ENCODE data around the gene ZNF385D.

Gene ZNF385D

GRCh38 chr3:21750831-21751391 lies at the start of gene ZNF385D:
Gene ZNF385D (minus strand): TSS chr3:21751210. CDS start chr3:21750916, 294 bp downstream.
- H3K36me3 ChIP-seq (ENCODE audit: control insufficient read depth, low read depth, low read length), result no peaks in the 10 kb centered on the region
- peak within 1 kb of the TSS; percentile 85 for H3K4me3 ChIP-seq (ENCODE audit: low read length)
- peaks cover 13% of the 10 kb centered on the region for H3K27me3 ChIP-seq (ENCODE audit: control insufficient read depth, insufficient read depth, low read length)
- peak within 1 kb of the TSS; percentile 76 for H3K9ac ChIP-seq (ENCODE audit: low read length)
- H3K4me1 ChIP-seq (ENCODE audit: control insufficient read depth, low read depth, low read length), result no peaks in the 10 kb centered on the region
- no peak within 1 kb of the TSS for H3K27ac ChIP-seq (ENCODE audit: low read length)
- H3K9me3 ChIP-seq (ENCODE audit: control insufficient read depth, low read depth, low read length), result no peaks in the 10 kb centered on the region

GRCh38 chr3:21798356-21799088 lies 47.5 kb upstream of the ZNF385D start:
- H3K4me1 ChIP-seq (ENCODE audit: control insufficient read depth, low read depth, low read length), result no peaks in the 10 kb centered on the region
- H3K36me3 ChIP-seq (ENCODE audit: control insufficient read depth, low read depth, low read length), result no peaks in the 10 kb centered on the region
- no peak overlapping the region for H3K4me3 ChIP-seq (ENCODE audit: low read length)
- H3K9ac ChIP-seq (ENCODE audit: low read length), result no peak overlapping the region
- H3K27me3 ChIP-seq (ENCODE audit: control insufficient read depth, insufficient read depth, low read length), result no peaks in the 10 kb centered on the region
- peaks cover 3% of the 10 kb centered on the region for H3K9me3 ChIP-seq (ENCODE audit: control insufficient read depth, low read depth, low read length)
- no peak overlapping the region for H3K27ac ChIP-seq (ENCODE audit: low read length)

- no peak overlapping the region for H3K9ac ChIP-seq (ENCODE audit: low read length)
- H3K27me3 ChIP-seq (ENCODE audit: control insufficient read depth, insufficient read depth, low read length), result no peaks in the 10 kb centered on the region
- no peaks in the 10 kb centered on the region for H3K36me3 ChIP-seq (ENCODE audit: control insufficient read depth, low read depth, low read length)
- peaks cover 3% of the 10 kb centered on the region for H3K9me3 ChIP-seq (ENCODE audit: control insufficient read depth, low read depth, low read length)
- no peaks in the 10 kb centered on the region for H3K4me1 ChIP-seq (ENCODE audit: control insufficient read depth, low read depth, low read length)
- H3K4me3 ChIP-seq (ENCODE audit: low read length), result no peak overlapping the region
- no peak overlapping the region for H3K27ac ChIP-seq (ENCODE audit: low read length)
Measured at GRCh38 chr3:21795921-21796320, 44.9 kb upstream of the ZNF385D start.

- Histone ChIP-seq H3K9me3 (ENCODE audit: control insufficient read depth, low read depth, low read length) (peaks cover 3% of the 10 kb centered on the region), H3K4me3 (ENCODE audit: low read length) (no peak overlapping the region), H3K4me1 (ENCODE audit: control insufficient read depth, low read depth, low read length) (no peaks in the 10 kb centered on the region), H3K36me3 (ENCODE audit: control insufficient read depth, low read depth, low read length) (no peaks in the 10 kb centered on the region), H3K27ac (ENCODE audit: low read length) (no peak overlapping the region), H3K27me3 (ENCODE audit: control insufficient read depth, insufficient read depth, low read length) (no peaks in the 10 kb centered on the region), H3K9ac (ENCODE audit: low read length) (no peak overlapping the region)
Measured at GRCh38 chr3:21795152-21795837, 44.3 kb upstream of the ZNF385D start.

GRCh38 chr3:21794291-21794690 lies 43.3 kb upstream of the ZNF385D start:
- Histone ChIP-seq H3K9ac (ENCODE audit: low read length) (no peak overlapping the region), H3K4me1 (ENCODE audit: control insufficient read depth, low read depth, low read length) (no peaks in the 10 kb centered on the region), H3K9me3 (ENCODE audit: control insufficient read depth, low read depth, low read length) (no peaks in the 10 kb centered on the region), H3K27me3 (ENCODE audit: control insufficient read depth, insufficient read depth, low read length) (no peaks in the 10 kb centered on the region), H3K36me3 (ENCODE audit: control insufficient read depth, low read depth, low read length) (no peaks in the 10 kb centered on the region), H3K4me3 (ENCODE audit: low read length) (no peak overlapping the region), H3K27ac (ENCODE audit: low read length) (no peak overlapping the region)

- no peaks in the 10 kb centered on the region for H3K27me3 ChIP-seq (ENCODE audit: control insufficient read depth, insufficient read depth, low read length)
- no peaks in the 10 kb centered on the region for H3K9me3 ChIP-seq (ENCODE audit: control insufficient read depth, low read depth, low read length)
- no peak overlapping the region for H3K4me3 ChIP-seq (ENCODE audit: low read length)
- H3K36me3 ChIP-seq (ENCODE audit: control insufficient read depth, low read depth, low read length), result no peaks in the 10 kb centered on the region
- no peaks in the 10 kb centered on the region for H3K4me1 ChIP-seq (ENCODE audit: control insufficient read depth, low read depth, low read length)
- no peak overlapping the region for H3K27ac ChIP-seq (ENCODE audit: low read length)
- H3K9ac ChIP-seq (ENCODE audit: low read length), result no peak overlapping the region
Measured at GRCh38 chr3:21792176-21792575, 41.2 kb upstream of the ZNF385D start.

GRCh38 chr3:21791356-21791755 lies 40.3 kb upstream of the ZNF385D start:
- no peak overlapping the region for H3K27ac ChIP-seq (ENCODE audit: low read length)
- no peaks in the 10 kb centered on the region for H3K4me1 ChIP-seq (ENCODE audit: control insufficient read depth, low read depth, low read length)
- H3K36me3 ChIP-seq (ENCODE audit: control insufficient read depth, low read depth, low read length), result no peaks in the 10 kb centered on the region
- no peaks in the 10 kb centered on the region for H3K9me3 ChIP-seq (ENCODE audit: control insufficient read depth, low read depth, low read length)
- no peaks in the 10 kb centered on the region for H3K27me3 ChIP-seq (ENCODE audit: control insufficient read depth, insufficient read depth, low read length)
- H3K4me3 ChIP-seq (ENCODE audit: low read length), result no peak overlapping the region
- no peak overlapping the region for H3K9ac ChIP-seq (ENCODE audit: low read length)

- no peaks in the 10 kb centered on the region for H3K4me1 ChIP-seq (ENCODE audit: control insufficient read depth, low read depth, low read length)
- no peaks in the 10 kb centered on the region for H3K36me3 ChIP-seq (ENCODE audit: control insufficient read depth, low read depth, low read length)
- H3K4me3 ChIP-seq (ENCODE audit: low read length), result no peak overlapping the region
- H3K27me3 ChIP-seq (ENCODE audit: control insufficient read depth, insufficient read depth, low read length), result no peaks in the 10 kb centered on the region
- H3K9me3 ChIP-seq (ENCODE audit: control insufficient read depth, low read depth, low read length), result no peaks in the 10 kb centered on the region
- H3K9ac ChIP-seq (ENCODE audit: low read length), result no peak overlapping the region
- H3K27ac ChIP-seq (ENCODE audit: low read length), result no peak overlapping the region
Measured at GRCh38 chr3:21790466-21790865, 39.5 kb upstream of the ZNF385D start.

GRCh38 chr3:21789730-21790129 lies 38.7 kb upstream of the ZNF385D start:
- Histone ChIP-seq H3K9ac (ENCODE audit: low read length) (no peak overlapping the region), H3K36me3 (ENCODE audit: control insufficient read depth, low read depth, low read length) (no peaks in the 10 kb centered on the region), H3K4me3 (ENCODE audit: low read length) (no peak overlapping the region), H3K27ac (ENCODE audit: low read length) (no peak overlapping the region), H3K9me3 (ENCODE audit: control insufficient read depth, low read depth, low read length) (no peaks in the 10 kb centered on the region), H3K4me1 (ENCODE audit: control insufficient read depth, low read depth, low read length) (no peaks in the 10 kb centered on the region), H3K27me3 (ENCODE audit: control insufficient read depth, insufficient read depth, low read length) (no peaks in the 10 kb centered on the region)

GRCh38 chr3:21786438-21786797 lies 35.4 kb upstream of the ZNF385D start:
- H3K9ac ChIP-seq (ENCODE audit: low read length), result no peak overlapping the region
- H3K27ac ChIP-seq (ENCODE audit: low read length), result no peak overlapping the region
- H3K36me3 ChIP-seq (ENCODE audit: control insufficient read depth, low read depth, low read length), result no peaks in the 10 kb centered on the region
- no peaks in the 10 kb centered on the region for H3K27me3 ChIP-seq (ENCODE audit: control insufficient read depth, insufficient read depth, low read length)
- no peaks in the 10 kb centered on the region for H3K4me1 ChIP-seq (ENCODE audit: control insufficient read depth, low read depth, low read length)
- no peak overlapping the region for H3K4me3 ChIP-seq (ENCODE audit: low read length)
- no peaks in the 10 kb centered on the region for H3K9me3 ChIP-seq (ENCODE audit: control insufficient read depth, low read depth, low read length)

- Histone ChIP-seq H3K27ac (ENCODE audit: low read length) (no peak overlapping the region), H3K36me3 (ENCODE audit: control insufficient read depth, low read depth, low read length) (no peaks in the 10 kb centered on the region), H3K27me3 (ENCODE audit: control insufficient read depth, insufficient read depth, low read length) (no peaks in the 10 kb centered on the region), H3K9ac (ENCODE audit: low read length) (no peak overlapping the region), H3K4me3 (ENCODE audit: low read length) (no peak overlapping the region), H3K9me3 (ENCODE audit: control insufficient read depth, low read depth, low read length) (no peaks in the 10 kb centered on the region), H3K4me1 (ENCODE audit: control insufficient read depth, low read depth, low read length) (no peaks in the 10 kb centered on the region)
Measured at GRCh38 chr3:21785765-21786437, 34.9 kb upstream of the ZNF385D start.
